Adipocyte (in vitro differentiated cells): ENCODE data around the gene PSMA1.
"Not testable (repeated sequence)": the region's sequence is repeated elsewhere in the genome, so short reads cannot be mapped to it uniquely, and the experiment has no call there.

Experiments used
- DNase-seq: peaks from one replicate; pipeline ENCODE4 v3.0.0-alpha.2; 2015; ENCODE audit warnings: low read depth
- H3K27me3 ChIP-seq: replicated peaks from 2 replicates; pipeline ENCODE4 v1.7.0; 2013; ENCODE audit warnings: mild to moderate bottlenecking, low read length, moderate library complexity; ENCODE audit not compliant: control insufficient read depth, insufficient read depth
- H3K36me3 ChIP-seq: 2 replicates; pipeline ENCODE4 v1.7.0; 2013; ENCODE audit warnings: low read length, mild to moderate bottlenecking, moderate library complexity; ENCODE audit not compliant: control insufficient read depth, insufficient read depth, severe bottlenecking
- H3K4me1 ChIP-seq: 2 replicates; pipeline ENCODE4 v1.7.0; 2013; ENCODE audit warnings: mild to moderate bottlenecking, low read length, moderate library complexity; ENCODE audit not compliant: control insufficient read depth, insufficient read depth
- H3K4me3 ChIP-seq: 2 replicates; pipeline ENCODE4 v1.7.0; 2013; ENCODE audit warnings: mild to moderate bottlenecking, low read length, moderate library complexity
- H3K9ac ChIP-seq: 2 replicates; pipeline ENCODE4 v1.7.0; 2013; ENCODE audit warnings: mild to moderate bottlenecking, low read length, moderate library complexity
- H3K9me3 ChIP-seq: 2 replicates; pipeline ENCODE4 v1.7.0; 2013; ENCODE audit warnings: mild to moderate bottlenecking, low read length, moderate library complexity; ENCODE audit not compliant: control insufficient read depth

PSMA1 gene

DNA sequence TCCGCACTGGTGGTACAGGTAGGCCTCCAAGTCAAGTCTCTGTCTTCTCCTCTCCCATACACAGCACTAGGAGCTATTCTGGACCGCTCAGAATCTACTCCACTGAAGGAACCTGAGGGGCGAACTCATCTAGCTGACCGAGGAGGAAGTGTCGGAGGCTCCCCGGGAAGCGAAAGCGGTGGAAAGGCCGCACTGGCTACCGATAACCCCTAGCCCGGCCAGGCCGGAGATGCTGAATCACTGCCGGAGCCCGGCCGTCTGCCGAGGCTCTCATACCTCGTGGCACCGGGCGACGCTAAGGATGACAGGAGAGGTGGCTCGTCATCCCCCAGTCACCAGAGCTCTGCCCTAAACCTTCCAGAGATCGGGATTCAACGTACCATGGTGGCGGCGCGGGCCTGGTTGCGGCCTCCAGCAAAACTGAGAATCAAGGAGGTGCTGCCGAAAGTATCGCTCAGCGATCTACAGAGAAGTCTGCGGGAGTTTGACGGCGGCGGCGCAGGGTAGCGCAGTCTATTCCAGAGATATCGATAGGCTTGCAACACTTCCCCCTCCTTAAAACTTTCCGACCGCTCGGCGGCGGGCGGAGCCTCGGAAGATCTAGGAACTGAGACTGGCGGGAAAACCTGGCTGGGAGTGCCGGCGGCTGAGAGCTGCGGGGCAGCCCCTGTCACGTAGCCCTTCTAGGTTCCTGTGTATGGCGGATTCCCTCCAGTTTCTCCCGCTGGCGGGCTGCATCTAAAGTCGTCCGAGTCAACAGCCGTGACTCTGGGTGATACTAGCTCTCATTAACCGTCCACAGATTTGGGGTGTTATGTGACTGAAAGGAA is at the start of gene PSMA1:
Gene PSMA1 (minus strand): TSS at position 470 of the 830 bp plus-strand sequence. CDS start 87 bp downstream, at position 383.
- peaks cover 17% of the 10 kb centered on the region for H3K4me1 ChIP-seq
- DNase-seq: peak; percentile 98
- H3K4me3 ChIP-seq: peak within 1 kb of the TSS; percentile 96
- peak within 1 kb of the TSS; percentile 97 for H3K9ac ChIP-seq
- H3K36me3 ChIP-seq: peaks cover 30% of the 10 kb centered on the region
- no peaks in the 10 kb centered on the region for H3K9me3 ChIP-seq
- no peaks in the 10 kb centered on the region for H3K27me3 ChIP-seq

DNA sequence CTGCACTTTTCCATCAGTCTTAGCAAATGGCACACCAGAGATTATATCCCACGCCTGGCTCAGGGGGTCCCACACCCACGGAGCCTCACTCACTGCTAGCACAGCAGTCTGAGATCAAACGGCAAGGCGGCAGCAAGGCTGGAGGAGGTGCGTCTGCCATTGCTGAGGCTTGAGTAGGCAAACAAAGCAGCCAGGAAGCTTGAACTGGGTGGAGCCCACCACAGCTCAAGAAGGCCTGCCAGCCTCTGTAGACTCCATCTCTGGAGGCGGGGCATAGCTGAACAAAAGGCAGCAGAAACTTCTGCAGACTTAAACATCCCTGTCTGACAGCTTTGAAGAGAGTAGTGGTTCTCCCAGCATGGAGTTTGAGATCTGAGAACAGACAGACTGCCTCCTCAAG is 49.3 kb upstream of the PSMA1 start:
- H3K4me1 ChIP-seq, H3K27me3 ChIP-seq, H3K36me3 ChIP-seq, H3K9ac ChIP-seq, DNase-seq, H3K9me3 ChIP-seq, H3K4me3 ChIP-seq: not testable (repeated sequence)

DNA sequence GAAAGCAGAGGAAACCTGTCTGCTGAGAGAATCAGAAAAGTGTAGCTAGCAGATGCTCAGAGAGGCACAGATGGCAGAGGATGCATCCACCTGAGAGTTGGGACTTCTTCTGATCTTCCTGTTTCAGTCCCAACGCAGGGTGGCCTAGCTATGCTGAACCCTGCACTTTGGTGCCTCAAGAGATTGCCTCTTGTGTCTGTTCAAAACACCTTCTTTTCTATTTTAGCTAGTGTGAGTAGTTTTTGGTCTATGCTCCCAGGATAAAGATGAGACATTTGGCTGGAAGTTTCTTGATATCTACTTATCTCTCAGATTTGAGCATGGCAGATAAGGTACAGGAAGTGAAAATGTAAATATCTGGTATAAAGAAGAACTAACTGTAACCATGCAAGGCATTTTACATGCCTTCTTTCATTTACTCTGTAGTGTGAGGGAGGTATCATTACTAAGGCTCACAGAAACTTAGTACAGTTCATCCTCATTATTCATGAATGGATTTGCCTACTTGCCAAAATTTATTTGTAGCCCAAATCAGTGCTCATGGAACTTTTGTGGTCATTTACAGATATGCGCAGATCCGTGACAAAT is 47.0 kb upstream of the PSMA1 start:
- no peak overlapping the region for H3K4me3 ChIP-seq
- no peak overlapping the region for H3K9ac ChIP-seq
- DNase-seq: no peak
- H3K27me3 ChIP-seq: no peaks in the 10 kb centered on the region
- peaks cover 7% of the 10 kb centered on the region for H3K9me3 ChIP-seq
- H3K36me3 ChIP-seq: no peaks in the 10 kb centered on the region
- no peaks in the 10 kb centered on the region for H3K4me1 ChIP-seq

DNA sequence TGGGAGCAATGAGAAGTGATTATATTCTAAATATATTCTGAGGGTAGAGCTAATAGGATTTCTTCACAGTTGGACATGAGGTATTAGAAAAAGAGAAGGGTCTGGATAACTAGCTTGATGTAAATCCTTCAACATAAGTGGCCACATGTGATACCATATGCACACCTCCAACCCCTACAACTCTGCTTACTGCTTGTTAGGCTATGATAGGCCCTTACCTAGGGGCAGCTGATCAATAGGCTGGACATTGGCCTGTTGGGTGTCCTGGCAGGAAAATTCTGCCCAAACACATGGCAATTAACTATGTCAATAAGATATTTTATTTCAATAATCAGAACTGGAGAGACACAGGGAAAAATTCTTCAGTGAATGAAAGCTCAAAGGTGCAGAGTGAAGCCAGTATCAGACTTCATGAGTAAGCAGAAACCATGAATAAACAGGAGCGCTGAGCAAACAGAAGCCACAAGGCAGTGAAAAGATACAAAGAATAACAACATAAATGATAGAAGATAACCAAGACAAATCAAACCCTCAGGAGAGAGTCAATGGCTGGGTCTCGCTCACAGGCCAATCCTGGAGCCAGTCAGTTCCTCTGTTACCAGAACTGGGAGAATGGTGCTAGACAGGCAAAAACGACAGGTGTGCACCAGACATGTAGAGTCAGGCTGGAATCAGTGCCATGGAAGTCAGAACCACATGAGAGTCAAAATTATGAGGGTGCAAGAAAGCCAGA is 46.3 kb upstream of the PSMA1 start:
- H3K4me3 ChIP-seq: no peak overlapping the region
- no peak for DNase-seq
- no peaks in the 10 kb centered on the region for H3K36me3 ChIP-seq
- H3K27me3 ChIP-seq: no peaks in the 10 kb centered on the region
- H3K4me1 ChIP-seq: no peaks in the 10 kb centered on the region
- no peak overlapping the region for H3K9ac ChIP-seq
- peaks cover 7% of the 10 kb centered on the region for H3K9me3 ChIP-seq

DNA sequence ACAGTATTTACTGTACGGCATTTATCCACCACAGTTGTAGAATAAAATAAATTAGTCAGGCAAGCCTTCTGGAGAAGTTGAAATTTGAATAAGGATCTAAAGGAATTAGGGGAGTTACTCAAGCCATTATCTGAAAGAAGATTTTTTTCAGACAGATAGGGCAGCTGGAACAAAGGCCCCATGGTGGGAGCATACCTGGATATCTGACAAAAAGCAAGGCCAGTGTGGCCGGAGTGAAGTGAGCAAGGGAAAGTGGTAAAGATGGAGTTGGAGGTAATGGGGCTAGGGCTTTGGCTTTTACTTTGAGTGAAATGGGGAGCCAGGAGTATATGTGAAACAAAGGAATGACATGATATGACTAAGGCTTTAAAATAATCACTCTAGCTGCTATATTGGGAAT is 45.7 kb upstream of the PSMA1 start:
- no peak overlapping the region for H3K4me3 ChIP-seq
- no peak for DNase-seq
- H3K36me3 ChIP-seq: no peaks in the 10 kb centered on the region
- H3K27me3 ChIP-seq: no peaks in the 10 kb centered on the region
- H3K9ac ChIP-seq: no peak overlapping the region
- peaks cover 7% of the 10 kb centered on the region for H3K9me3 ChIP-seq
- no peaks in the 10 kb centered on the region for H3K4me1 ChIP-seq

DNA sequence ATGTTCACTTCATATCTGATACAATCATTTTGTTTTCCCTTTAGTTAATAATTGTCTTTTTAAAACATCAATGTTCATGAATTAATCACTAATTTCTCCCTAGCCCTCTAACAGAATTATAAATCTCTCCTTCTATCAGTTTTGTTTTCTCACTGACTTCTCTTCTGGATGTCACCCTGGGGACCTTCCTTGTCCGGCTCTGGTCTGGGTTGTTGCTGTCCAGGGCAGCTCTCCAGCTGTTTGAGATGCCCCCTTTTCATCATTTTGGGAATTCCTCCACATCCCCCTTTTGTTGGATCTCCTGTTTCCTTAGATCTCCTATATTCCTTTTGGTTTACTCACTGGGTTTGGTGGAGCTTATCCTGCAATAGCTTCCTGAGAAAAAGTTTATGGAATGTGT is 35.6 kb upstream of the PSMA1 start:
- Histone ChIP-seq H3K36me3 (no peaks in the 10 kb centered on the region), H3K27me3 (no peaks in the 10 kb centered on the region), H3K4me3 (no peak overlapping the region), H3K9ac (no peak overlapping the region), H3K4me1 (peaks cover 20% of the 10 kb centered on the region), H3K9me3 (peaks cover 3% of the 10 kb centered on the region)
- DNase-seq: no peak

DNA sequence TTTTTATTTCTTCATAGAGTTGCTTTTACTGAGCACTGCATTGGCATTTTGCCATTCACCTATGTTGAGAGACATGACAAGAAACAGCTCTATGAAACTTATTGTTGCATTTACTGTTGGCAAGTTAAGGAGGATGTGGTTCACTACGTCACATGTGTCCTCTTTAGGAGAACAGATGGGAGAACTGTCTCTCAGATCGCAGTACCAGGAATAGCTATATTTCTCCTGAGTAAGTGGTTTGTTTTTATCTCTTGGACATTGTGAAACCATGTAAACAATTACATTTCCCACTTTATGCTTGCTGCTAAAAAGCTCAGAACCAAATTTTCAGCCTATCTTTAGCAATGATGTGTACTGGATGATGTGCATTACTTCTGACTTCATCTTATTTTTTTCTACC is 34.8 kb upstream of the PSMA1 start:
- Histone ChIP-seq H3K4me3 (no peak overlapping the region), H3K9me3 (peaks cover 3% of the 10 kb centered on the region), H3K27me3 (no peaks in the 10 kb centered on the region), H3K4me1 (peaks cover 20% of the 10 kb centered on the region), H3K9ac (no peak overlapping the region), H3K36me3 (no peaks in the 10 kb centered on the region)
- no peak for DNase-seq

DNA sequence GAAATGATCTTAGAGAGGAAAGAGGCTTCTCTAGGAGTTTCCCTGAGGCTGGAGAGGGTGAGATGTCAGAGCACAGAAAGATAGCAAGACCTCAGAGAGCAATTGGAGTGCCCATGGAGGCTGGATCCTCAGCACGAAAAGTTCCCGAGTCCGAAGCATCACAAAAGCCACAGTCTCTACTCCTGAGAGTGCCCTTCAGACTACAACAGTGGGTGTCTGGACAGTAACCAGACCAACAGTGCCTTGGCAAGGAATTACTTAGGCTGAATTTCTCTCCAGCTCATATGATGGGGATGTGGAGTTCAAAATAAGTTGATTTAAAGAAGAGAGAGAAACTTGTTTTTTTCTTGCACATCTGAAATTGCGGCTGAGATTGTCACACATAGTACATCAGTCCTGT is 31.9 kb upstream of the PSMA1 start:
- H3K4me3 ChIP-seq: no peak overlapping the region
- no peaks in the 10 kb centered on the region for H3K36me3 ChIP-seq
- H3K4me1 ChIP-seq: peaks cover 14% of the 10 kb centered on the region
- H3K9ac ChIP-seq: no peak overlapping the region
- DNase-seq: no peak
- H3K9me3 ChIP-seq: peaks cover 3% of the 10 kb centered on the region
- no peaks in the 10 kb centered on the region for H3K27me3 ChIP-seq

DNA sequence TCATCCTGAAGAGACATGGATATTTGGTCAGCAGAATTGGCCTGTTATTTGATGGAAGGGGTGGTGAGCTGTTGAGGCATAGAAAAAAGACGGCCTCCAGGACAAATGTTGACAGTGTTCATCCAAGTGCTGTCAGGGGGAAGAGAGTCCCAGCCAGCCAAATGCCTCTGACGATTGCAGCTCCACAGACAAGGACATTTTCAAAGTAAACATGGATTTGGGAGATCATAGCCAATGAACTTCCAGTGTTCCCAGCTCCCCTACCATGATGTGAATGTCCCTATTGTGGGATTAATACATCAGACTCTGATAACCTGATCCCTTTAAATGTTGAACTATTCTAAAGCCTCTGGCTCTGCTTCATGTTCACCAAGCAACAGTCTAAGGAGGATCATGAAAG is 31.2 kb upstream of the PSMA1 start:
- Histone ChIP-seq H3K27me3 (no peaks in the 10 kb centered on the region), H3K4me1 (peaks cover 18% of the 10 kb centered on the region), H3K9me3 (peaks cover 3% of the 10 kb centered on the region), H3K9ac (no peak overlapping the region), H3K4me3 (no peak overlapping the region), H3K36me3 (no peaks in the 10 kb centered on the region)
- no peak for DNase-seq

DNA sequence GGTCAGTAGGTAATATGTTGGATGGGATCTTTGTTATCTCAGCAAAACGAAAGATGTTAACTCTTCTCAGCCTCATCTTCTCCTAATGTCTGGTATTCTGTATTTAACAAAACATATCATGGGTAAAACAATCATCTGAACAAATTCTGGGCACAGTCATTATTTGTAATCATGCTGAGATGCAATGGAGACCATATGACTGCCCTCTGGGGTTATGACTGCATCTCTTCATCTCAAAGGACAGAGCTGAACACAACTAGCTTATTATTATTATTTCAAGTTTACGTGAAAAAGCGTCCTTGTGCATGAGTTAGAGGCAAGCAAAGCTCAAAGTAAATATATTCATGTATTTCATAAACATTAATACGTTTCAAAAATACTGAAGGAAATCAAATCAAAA is 29.7 kb upstream of the PSMA1 start:
- Histone ChIP-seq H3K4me3 (no peak overlapping the region), H3K9me3 (peaks cover 3% of the 10 kb centered on the region), H3K9ac (no peak overlapping the region), H3K4me1 (peaks cover 11% of the 10 kb centered on the region), H3K36me3 (no peaks in the 10 kb centered on the region), H3K27me3 (no peaks in the 10 kb centered on the region)
- no peak for DNase-seq

DNA sequence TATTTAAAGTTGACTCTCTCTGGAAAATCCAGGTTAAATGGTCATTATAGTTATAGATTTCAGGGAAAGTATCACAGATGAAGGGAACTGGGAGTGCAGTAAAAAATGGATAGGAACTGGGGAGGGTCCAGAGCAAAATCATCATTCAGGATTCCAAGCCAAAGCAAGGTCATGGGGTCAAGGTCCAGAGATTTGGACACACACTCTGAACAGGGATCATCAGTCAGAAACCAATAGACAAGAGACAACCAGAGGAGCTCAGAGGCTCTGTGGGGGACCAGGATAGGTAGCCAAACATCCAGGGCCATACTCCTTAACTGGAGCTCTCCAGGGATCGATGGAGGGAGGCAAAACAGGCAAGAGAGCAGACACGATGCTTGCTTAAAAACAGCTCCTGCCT is 27.3 kb upstream of the PSMA1 start:
- Histone ChIP-seq H3K4me1 (peaks cover 35% of the 10 kb centered on the region), H3K36me3 (no peaks in the 10 kb centered on the region)

More for the DNA sequence above, 27.3 kb upstream of the PSMA1 start:
- no peaks in the 10 kb centered on the region for H3K9me3 ChIP-seq
- no peaks in the 10 kb centered on the region for H3K27me3 ChIP-seq
- DNase-seq: no peak
- H3K4me3 ChIP-seq: no peak overlapping the region
- no peak overlapping the region for H3K9ac ChIP-seq
